CD4-positive, alpha-beta T cell (primary cell): ENCODE results near the gene EFTUD2. TPM values are rescaled to one million over a fixed set of nuclear protein-coding genes. Genes with fewer than 3 reads are reported as not detected.

Experiments used
- ATAC-seq: fragments of 200-7000 bp; cut with Tn5 transposase; one replicate; pipeline ENCODE4 v1.10.0; 2022; ENCODE audit warnings: mild to moderate bottlenecking; ENCODE audit not compliant: poor library complexity
- CTCF ChIA-PET: fragments of 350-600 bp; sonication (Branson Sonifier 250); formaldehyde crosslinking; loops from one replicate; lab custom pipeline; 2021; ENCODE audit warnings: antibody characterized with exemption, inconsistent platforms; lab: Charles Lee
- POLR2A ChIA-PET: fragments of 350-600 bp; sonication (Branson Sonifier 250); formaldehyde crosslinking; loops from one replicate; lab custom pipeline; 2021; ENCODE audit warnings: antibody characterized with exemption, inconsistent platforms; lab: Charles Lee
- DNase-seq, 14 experiments: peaks; one replicate each; pipeline ENCODE4 v3.0.0-alpha.2; 2013 to 2020; ENCODE audit warnings: mixed read lengths in 2 of 14
- H3K27ac ChIP-seq, 2 donors: one replicate each; pipeline versions ENCODE4 v1.5.1 to v1.7.0; 2013; ENCODE audit warnings: low read length in 2 of 2, low read depth in 1 of 2, mild to moderate bottlenecking in 1 of 2
- H3K27me3 ChIP-seq, 2 experiments: 1 replicate in 1 of 2; 2 replicates in 1 of 2; pipeline versions ENCODE4 v1.6.1 to v1.7.0; 2013; ENCODE audit warnings: low read length in 2 of 2, control low read depth in 1 of 2, mild to moderate bottlenecking in 1 of 2, moderate library complexity in 1 of 2; ENCODE audit not compliant: insufficient read depth in 2 of 2, control insufficient read depth in 1 of 2
- H3K36me3 ChIP-seq: one replicate; pipeline ENCODE4 v1.6.1; 2013; ENCODE audit warnings: low read length, control low read depth; ENCODE audit not compliant: insufficient read depth
- H3K4me1 ChIP-seq: one replicate; pipeline ENCODE4 v1.6.1; 2013; ENCODE audit warnings: low read length, control low read depth; ENCODE audit not compliant: insufficient read depth
- H3K4me3 ChIP-seq: one replicate; pipeline ENCODE4 v1.5.1; 2013; ENCODE audit warnings: mild to moderate bottlenecking, low read length, moderate library complexity
- H3K9me3 ChIP-seq, 2 experiments: 1 replicate in 1 of 2; 2 replicates in 1 of 2; pipeline versions ENCODE4 v1.6.1 to v1.7.0; 2013; ENCODE audit warnings: low read length in 2 of 2, mild to moderate bottlenecking in 2 of 2, control low read depth in 1 of 2, moderate library complexity in 1 of 2; ENCODE audit not compliant: control insufficient read depth in 1 of 2, insufficient read depth in 1 of 2
- H3K27ac Mint-ChIP-seq: one replicate; pipeline ENCODE4 v1.8.0; 2020; ENCODE audit warnings: mixed read lengths
- H3K27me3 Mint-ChIP-seq: one replicate; pipeline ENCODE4 v1.8.0; 2021; ENCODE audit warnings: mixed read lengths
- H3K36me3 Mint-ChIP-seq: one replicate; pipeline ENCODE4 v1.8.0; 2021; ENCODE audit warnings: low read depth, mixed read lengths
- H3K4me1 Mint-ChIP-seq: one replicate; pipeline ENCODE4 v1.8.0; 2021; ENCODE audit warnings: low read depth, mixed read lengths
- H3K4me3 Mint-ChIP-seq: one replicate; pipeline ENCODE4 v1.8.0; 2020; ENCODE audit warnings: mild to moderate bottlenecking, mixed read lengths
- H3K9me3 Mint-ChIP-seq: one replicate; pipeline ENCODE4 v1.8.0; 2020; ENCODE audit warnings: mixed read lengths
- intact Hi-C, 2 experiments: fragments of 100-400 bp; cut with DNase I in 1 of 2; cut with micrococcal nuclease in 1 of 2; formaldehyde crosslinking; loops; one replicate each; pipeline versions ENCODE4 v1.15.1 to v1.9.0; 2023 to 2025; cut with DNase I, micrococcal nuclease
- total RNA-seq, 174 experiments: library from RNA in 2 of 174; stranded (reverse) in 2 of 174; gene quantifications; one replicate each; pipeline ENCODE4 v1.2.3 and lab custom pipeline; 2021 to 2026
- TF ChIP-seq, protein P1 (sequence below): fragments of 200-600 bp; IDR thresholded peaks from one replicate; pipeline ENCODE4 v1.8.0; 2022; ENCODE audit warnings: antibody characterized with exemption, mild to moderate bottlenecking

The EFTUD2 gene
- total RNA-seq, 2 experiments from 2014 or later, result 105 to 112 TPM

DNA sequence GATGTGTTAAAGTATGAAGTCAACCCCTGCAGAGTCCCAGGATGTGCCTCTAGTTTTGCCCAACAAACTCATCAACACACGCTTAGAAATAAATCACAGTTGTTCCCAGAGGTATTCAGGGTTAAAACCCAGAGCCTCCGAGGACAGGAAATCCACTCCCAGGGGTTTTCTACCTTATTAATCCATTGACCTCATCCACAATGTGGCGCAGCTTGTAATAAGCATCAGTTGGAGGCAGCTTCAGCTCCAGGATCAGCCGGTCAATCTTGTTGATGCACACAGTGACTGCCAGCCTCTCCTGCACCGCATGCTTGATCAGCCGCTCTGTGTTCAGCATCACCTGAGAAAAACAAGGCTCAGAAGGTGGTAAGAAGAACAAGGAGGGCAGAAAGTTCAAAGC lies 23.5 kb downstream of the EFTUD2 start:
- Mint-ChIP-seq H3K9me3 (no peaks in the 10 kb centered on the region), H3K27me3 (no peaks in the 10 kb centered on the region), H3K27ac (no peak overlapping the region), H3K4me3 (no peak overlapping the region), H3K4me1 (no peaks in the 10 kb centered on the region), H3K36me3 (peaks cover 80% of the 10 kb centered on the region)
- intact Hi-C loops, result no loop called here
- Histone ChIP-seq H3K27me3 (no peaks in the 10 kb centered on the region), H3K4me3 (no peak overlapping the region), H3K36me3 (peaks cover 87% of the 10 kb centered on the region), H3K9me3 (no peaks in the 10 kb centered on the region), H3K4me1 (no peaks in the 10 kb centered on the region), H3K27ac (no peak overlapping the region)
- POLR2A ChIA-PET, result no interaction called here
- TF ChIP-seq, protein P1, sequence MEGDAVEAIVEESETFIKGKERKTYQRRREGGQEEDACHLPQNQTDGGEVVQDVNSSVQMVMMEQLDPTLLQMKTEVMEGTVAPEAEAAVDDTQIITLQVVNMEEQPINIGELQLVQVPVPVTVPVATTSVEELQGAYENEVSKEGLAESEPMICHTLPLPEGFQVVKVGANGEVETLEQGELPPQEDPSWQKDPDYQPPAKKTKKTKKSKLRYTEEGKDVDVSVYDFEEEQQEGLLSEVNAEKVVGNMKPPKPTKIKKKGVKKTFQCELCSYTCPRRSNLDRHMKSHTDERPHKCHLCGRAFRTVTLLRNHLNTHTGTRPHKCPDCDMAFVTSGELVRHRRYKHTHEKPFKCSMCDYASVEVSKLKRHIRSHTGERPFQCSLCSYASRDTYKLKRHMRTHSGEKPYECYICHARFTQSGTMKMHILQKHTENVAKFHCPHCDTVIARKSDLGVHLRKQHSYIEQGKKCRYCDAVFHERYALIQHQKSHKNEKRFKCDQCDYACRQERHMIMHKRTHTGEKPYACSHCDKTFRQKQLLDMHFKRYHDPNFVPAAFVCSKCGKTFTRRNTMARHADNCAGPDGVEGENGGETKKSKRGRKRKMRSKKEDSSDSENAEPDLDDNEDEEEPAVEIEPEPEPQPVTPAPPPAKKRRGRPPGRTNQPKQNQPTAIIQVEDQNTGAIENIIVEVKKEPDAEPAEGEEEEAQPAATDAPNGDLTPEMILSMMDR, result no peak
- CTCF ChIA-PET, result no interaction called here
- ATAC-seq (no peak), DNase-seq (no peak)

DNA sequence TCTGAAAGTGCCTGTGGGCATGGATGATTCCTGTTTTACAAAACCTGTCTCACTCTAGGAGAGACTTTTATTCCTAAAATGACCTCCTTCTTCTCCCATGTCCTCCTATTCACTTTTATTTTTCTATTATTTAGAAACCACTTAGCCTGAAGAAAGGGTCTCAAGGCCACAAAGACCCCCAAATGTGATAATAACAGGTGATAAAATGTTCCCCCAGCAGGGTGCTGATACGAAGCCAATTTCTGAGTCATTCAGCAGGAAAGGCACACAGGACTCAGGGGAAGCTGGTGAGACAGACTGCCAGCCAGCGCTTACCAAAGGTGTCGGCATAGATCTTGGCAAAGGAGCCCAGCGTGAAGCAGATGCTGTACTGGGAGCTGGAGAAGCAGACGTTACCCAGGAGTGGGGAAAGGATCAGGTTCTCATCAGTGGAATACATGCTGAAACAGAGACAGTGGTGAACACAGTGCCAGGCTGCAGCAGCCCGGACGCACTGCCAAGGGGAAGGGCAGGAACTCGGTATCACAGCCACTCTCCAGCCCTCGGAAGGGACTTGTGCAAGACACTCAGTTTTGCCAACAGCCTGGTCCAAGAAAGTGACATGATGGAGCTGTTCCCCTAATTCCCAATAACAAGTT lies 27.0 kb downstream of the EFTUD2 start:
- DNase-seq (no peak), ATAC-seq (no peak)
- TF ChIP-seq, protein P1, result no peak

DNA sequence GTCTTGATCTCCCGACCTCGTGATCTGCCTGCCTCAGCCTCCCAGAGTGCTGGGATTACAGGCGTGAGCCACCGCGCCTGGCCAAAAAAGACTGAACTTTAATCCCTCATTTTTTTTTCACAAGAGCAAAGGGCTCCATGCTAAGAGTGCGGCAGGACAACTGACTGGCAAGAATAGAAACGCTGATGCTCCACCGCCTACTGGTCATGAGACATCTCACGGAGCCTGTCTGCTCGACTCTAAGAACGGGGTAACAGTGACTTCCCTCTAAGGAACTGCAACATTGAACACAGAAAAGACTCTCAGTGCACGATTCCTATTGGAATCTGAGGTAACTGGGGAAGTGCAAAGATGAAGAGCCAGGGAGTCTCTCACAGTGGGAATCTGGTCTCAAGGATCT lies 27.7 kb downstream of the EFTUD2 start:
- H3K36me3 Mint-ChIP-seq, result peaks cover 85% of the 10 kb centered on the region
- DNase-seq, result no peak

More for the DNA sequence above, 27.0 kb downstream of the EFTUD2 start:
- no peak overlapping the region for H3K4me3 Mint-ChIP-seq
- Histone ChIP-seq H3K27me3 (no peaks in the 10 kb centered on the region), H3K27ac (no peak overlapping the region), H3K9me3 (no peaks in the 10 kb centered on the region), H3K36me3 (peaks cover 91% of the 10 kb centered on the region), H3K4me1 (no peaks in the 10 kb centered on the region), H3K4me3 (no peak overlapping the region)
- H3K4me1 Mint-ChIP-seq, result no peaks in the 10 kb centered on the region
- H3K27me3 Mint-ChIP-seq, result no peaks in the 10 kb centered on the region
- H3K36me3 Mint-ChIP-seq, result peaks cover 83% of the 10 kb centered on the region
- ChIA-PET CTCF (no interaction called here), POLR2A (no interaction called here)
- no peaks in the 10 kb centered on the region for H3K9me3 Mint-ChIP-seq
- no peak overlapping the region for H3K27ac Mint-ChIP-seq
- intact Hi-C loops, result no loop called here

More for the DNA sequence above, 27.7 kb downstream of the EFTUD2 start:
- intact Hi-C loops, result no loop called here
- peaks cover 90% of the 10 kb centered on the region for H3K36me3 ChIP-seq
- H3K4me1 Mint-ChIP-seq, result no peaks in the 10 kb centered on the region
- ATAC-seq, result no peak
- no peak overlapping the region for H3K27ac Mint-ChIP-seq
- H3K9me3 Mint-ChIP-seq, result no peaks in the 10 kb centered on the region
- H3K27me3 Mint-ChIP-seq, result no peaks in the 10 kb centered on the region
- no peak overlapping the region for H3K4me3 ChIP-seq
- H3K27ac ChIP-seq, result no peak overlapping the region
- no peaks in the 10 kb centered on the region for H3K4me1 ChIP-seq
- ChIA-PET POLR2A (no interaction called here), CTCF (no interaction called here)
- H3K27me3 ChIP-seq, result no peaks in the 10 kb centered on the region
- TF ChIP-seq, protein P1, result no peak
- no peak overlapping the region for H3K4me3 Mint-ChIP-seq
- no peaks in the 10 kb centered on the region for H3K9me3 ChIP-seq
